K562 (cell line): ENCODE measurements around the gene FXYD4. TPM values are rescaled to one million over a fixed set of nuclear protein-coding genes. Genes with fewer than 3 reads are reported as not detected.

Experiments
- HNRNPH1 ChIP-seq: fragments of 200-400 bp; formaldehyde crosslinking; optimal IDR thresholded peaks from 2 replicates; pipeline ENCODE3; 2017; ENCODE audit warnings: low read depth, mild to moderate bottlenecking, low read length, moderate library complexity
- HOXB6 ChIP-seq: fragments of 250-450 bp; sonication (Bioruptor Pico); IDR thresholded peaks from 2 replicates; pipeline ENCODE4 v1.5.1; 2022; ENCODE audit warnings: mild to moderate bottlenecking, borderline replicate concordance
- JUND ChIP-seq, 2 experiments: IDR thresholded peaks; 2 replicates in 1 of 2; 3 replicates in 1 of 2; pipeline ENCODE4 v1.6.1; 2011; ENCODE audit warnings: borderline replicate concordance in 2 of 2, low read depth in 2 of 2, low read length in 2 of 2, improper control_type of control experiment in 1 of 2, missing biosample characterization in 1 of 2, missing genetic modification characterization in 1 of 2, missing genetic modification reagents in 1 of 2
- KLF6 ChIP-seq: fragments of 250-450 bp; sonication (Bioruptor Pico); IDR thresholded peaks from 2 replicates; pipeline ENCODE4 v1.4.0; 2020; ENCODE audit warnings: mild to moderate bottlenecking, moderate library complexity, borderline replicate concordance
- MAFF ChIP-seq: IDR thresholded peaks from 2 replicates; pipeline ENCODE4 v1.6.1; 2012; ENCODE audit warnings: low read length, improper control_type of control experiment
- MBD2 ChIP-seq: sonication (generic); IDR thresholded peaks from 2 replicates; pipeline ENCODE4 v1.6.1; 2016; ENCODE audit warnings: low read depth, borderline replicate concordance
- MIER1 ChIP-seq: fragments of 450-650 bp; IDR thresholded peaks from 2 replicates; pipeline ENCODE4 v1.6.1; 2016; ENCODE audit warnings: antibody characterized with exemption, mild to moderate bottlenecking, low read depth
- NEUROD1 ChIP-seq: fragments of 150-350 bp; IDR thresholded peaks from 2 replicates; pipeline ENCODE4 v1.6.1; 2014; ENCODE audit warnings: borderline replicate concordance, low read length, low read depth; ENCODE audit not compliant: partially characterized antibody
- NONO ChIP-seq, 2 experiments: fragments of 200-400 bp in 1 of 2; fragments of 450-650 bp in 1 of 2; formaldehyde crosslinking in 1 of 2; IDR thresholded peaks; 2 replicates each; pipeline ENCODE4 v1.6.1; 2017; ENCODE audit warnings: low read depth in 2 of 2, mild to moderate bottlenecking in 2 of 2, moderate library complexity in 2 of 2, low read length in 1 of 2
- PPARD ChIP-seq: fragments of 250-450 bp; sonication (Bioruptor Pico); IDR thresholded peaks from 2 replicates; pipeline ENCODE4 v1.8.0; 2022; ENCODE audit warnings: inconsistent platforms, mild to moderate bottlenecking, moderate library complexity
- PTBP1 ChIP-seq: fragments of 200-400 bp; formaldehyde crosslinking; IDR thresholded peaks from 2 replicates; pipeline ENCODE4 v1.6.1; 2017; ENCODE audit warnings: low read depth, low read length
- RBM39 ChIP-seq: fragments of 200-400 bp; formaldehyde crosslinking; optimal IDR thresholded peaks from 2 replicates; pipeline ENCODE3; 2018; ENCODE audit warnings: low read depth, low read length
- RUNX1 ChIP-seq: sonication (generic); IDR thresholded peaks from 2 replicates; pipeline ENCODE4 v1.6.1; 2016; ENCODE audit warnings: antibody characterized with exemption, low read depth
- SMAD4 ChIP-seq: fragments of 250-450 bp; sonication (Bioruptor Pico); conservative IDR thresholded peaks from 2 replicates; pipeline ENCODE4 v1.8.0; 2021; ENCODE audit warnings: inconsistent platforms, mild to moderate bottlenecking, moderate library complexity
- SNAPC5 ChIP-seq: fragments of 250-450 bp; sonication (Bioruptor Pico); IDR thresholded peaks from 2 replicates; pipeline ENCODE4 v1.8.0; 2021; ENCODE audit warnings: moderate library complexity, mild to moderate bottlenecking, inconsistent platforms
- TEAD2 ChIP-seq: fragments of 450-650 bp; IDR thresholded peaks from 2 replicates; pipeline ENCODE4 v1.6.1; 2016; ENCODE audit warnings: missing genetic modification characterization, control low read depth, missing compliant biosample characterization
- ZFX ChIP-seq: sonication (generic); formaldehyde crosslinking; IDR thresholded peaks from 2 replicates; pipeline ENCODE4 v1.8.0; 2022; ENCODE audit warnings: mild to moderate bottlenecking, missing genetic modification reagents, moderate library complexity
- ZNF263 ChIP-seq: sonication (generic); formaldehyde crosslinking; IDR thresholded peaks from 2 replicates; pipeline ENCODE4 v1.8.0; 2022; ENCODE audit warnings: mild to moderate bottlenecking, missing genetic modification reagents, borderline replicate concordance
- ZNF583 ChIP-seq: fragments of 250-450 bp; sonication (Bioruptor Pico); IDR thresholded peaks from 2 replicates; pipeline ENCODE4 v1.4.0; 2020
- ZNF589 ChIP-seq: fragments of 200-800 bp; sonication (Bioruptor generic); IDR thresholded peaks from 2 replicates; pipeline ENCODE4 v1.6.1; 2016; ENCODE audit warnings: low read depth, missing genetic modification characterization, missing compliant biosample characterization
- ZNF668 ChIP-seq: fragments of 250-450 bp; sonication (Bioruptor Pico); IDR thresholded peaks from 2 replicates; pipeline ENCODE4 v1.8.0; 2022; ENCODE audit warnings: mild to moderate bottlenecking, inconsistent platforms
- ZNF695 ChIP-seq: fragments of 450-650 bp; formaldehyde crosslinking; IDR thresholded peaks from 2 replicates; pipeline ENCODE4 v1.4.0; 2020; ENCODE audit warnings: mild to moderate bottlenecking, moderate library complexity
- polyA plus RNA-seq, 8 experiments: library from polyadenylated mRNA; depleted of rRNA in 4 of 8; stranded (reverse) in 5 of 8; unstranded in 3 of 8; fragments of >200 nt; fragmentation: Nextera tagmentation in 2 of 8; fragmentation: Illumina TruSeq in 1 of 8; extraction: Ambion mirVana in 2 of 8; extraction: Trizol in 1 of 8; gene quantifications; 2 replicates each; pipeline versions ENCODE4 v1.2.1 to v1.2.3, GENCODE V29; 2011 to 2014; ENCODE audit warnings: inconsistent platforms in 1 of 8, missing spikeins in 1 of 8
- total RNA-seq, 7 experiments: library from RNA; depleted of rRNA in 6 of 7; stranded (reverse); fragments of >200 nt in 6 of 7; fragmentation: Illumina TruSeq in 2 of 7; extraction: Trizol in 2 of 7; gene quantifications; 2 replicates each; pipeline versions ENCODE4 v1.2.1 to v1.2.3, GENCODE V29; 2011 to 2021; ENCODE audit warnings: low replicate concordance in 1 of 7
- TF ChIP-seq, protein P1 (sequence below): fragments of 450-650 bp; conservative IDR thresholded peaks from 2 replicates; pipeline ENCODE4 v1.6.1; 2016; ENCODE audit warnings: missing genetic modification characterization, low read depth, mild to moderate bottlenecking, missing compliant biosample characterization, moderate library complexity
- TF ChIP-seq, protein P2 (sequence below): fragments of 450-650 bp; IDR thresholded peaks from 2 replicates; pipeline ENCODE4 v1.6.1; 2017; ENCODE audit warnings: mild to moderate bottlenecking, moderate library complexity
- TF ChIP-seq, protein P3 (sequence below): fragments of 450-650 bp; IDR thresholded peaks from one replicate; pipeline ENCODE4 v1.6.1; 2018; ENCODE audit warnings: mild to moderate bottlenecking, moderate library complexity; ENCODE audit not compliant: partially characterized antibody

The FXYD4 gene
- total and polyA plus RNA-seq, 9 of the 15 experiments (the other 6 are each of a cell fraction or from before 2014, with no cell fraction given): not detected

DNA sequence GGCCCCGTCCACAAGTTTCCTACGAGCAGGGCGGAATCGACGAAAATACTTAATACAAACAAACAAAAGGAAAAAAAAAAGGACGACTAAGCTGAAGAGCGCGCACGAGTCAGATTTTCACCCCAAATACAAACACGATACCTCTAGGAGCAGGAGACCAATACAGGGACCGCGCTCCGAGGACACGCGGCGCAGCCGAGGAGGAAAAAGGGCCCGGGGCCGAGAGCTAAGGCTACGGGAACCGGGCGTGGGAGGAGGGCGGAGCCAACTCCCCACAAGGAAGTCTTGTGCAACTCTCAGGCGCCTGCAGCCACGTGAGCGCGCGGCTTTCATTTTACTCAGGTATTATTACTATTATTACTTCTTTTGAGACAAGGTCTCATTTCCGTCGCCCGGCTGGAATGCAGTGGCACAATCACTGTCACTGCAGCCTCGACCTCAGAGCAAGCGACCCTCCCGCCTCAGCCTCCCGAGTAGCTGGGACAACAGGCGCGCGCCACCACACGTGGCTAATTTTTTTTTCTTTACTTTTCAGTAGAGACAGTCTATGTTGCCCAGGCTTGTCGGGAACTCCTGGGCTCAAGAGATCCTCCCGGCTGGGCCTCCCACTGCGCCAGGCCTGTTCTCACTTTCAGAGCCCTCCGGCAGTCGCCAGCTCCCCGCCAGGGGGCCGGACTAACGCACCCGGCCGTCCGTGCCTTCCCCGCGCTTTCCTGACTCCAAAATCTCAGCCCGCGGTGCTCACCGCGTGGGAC lies 36.3 kb downstream of the FXYD4 start (continued):
- TF ChIP-seq TEAD2 (tag) (peak; percentile 78), PTBP1 (no peak), RBM39 (no peak), NEUROD1 (peak; percentile 55), ZNF583 (no peak), PPARD (CRISPR knock-in tag) (no peak), SMAD4 (CRISPR knock-in tag) (peak; percentile 89), KLF6 (CRISPR knock-in tag) (no peak), NONO (IDR thresholded peaks at IDR 0.05; ENCODE audit: low read depth in 2 of 2, low read length in 1 of 2) (no peak), MIER1 (no peak), ZNF695 (no peak; the same call in 1 of the 2 replicates), JUND (IDR thresholded peaks at IDR 0.05; ENCODE audit: borderline replicate concordance, low read depth, low read length) (peak; percentile 54), JUND (tag; IDR thresholded peaks at IDR 0.05; ENCODE audit: borderline replicate concordance, low read depth, low read length) (peak; percentile 18; the same call in 1 of the 3 replicates), MBD2 (peak; percentile 68; the same call in 1 of the 2 replicates), ZNF589 (CRISPR knock-in tag) (peak; percentile 67), SNAPC5 (no peak), HOXB6 (CRISPR knock-in tag) (no peak), HNRNPH1 (no peak), ZNF263 (CRISPR knock-in tag) (no peak), RUNX1 (no peak), MAFF (no peak), ZFX (CRISPR knock-in tag) (peak; percentile 83), ZNF668 (peak; percentile 73; the same call in 1 of the 2 replicates)
- TF ChIP-seq, protein P1, sequence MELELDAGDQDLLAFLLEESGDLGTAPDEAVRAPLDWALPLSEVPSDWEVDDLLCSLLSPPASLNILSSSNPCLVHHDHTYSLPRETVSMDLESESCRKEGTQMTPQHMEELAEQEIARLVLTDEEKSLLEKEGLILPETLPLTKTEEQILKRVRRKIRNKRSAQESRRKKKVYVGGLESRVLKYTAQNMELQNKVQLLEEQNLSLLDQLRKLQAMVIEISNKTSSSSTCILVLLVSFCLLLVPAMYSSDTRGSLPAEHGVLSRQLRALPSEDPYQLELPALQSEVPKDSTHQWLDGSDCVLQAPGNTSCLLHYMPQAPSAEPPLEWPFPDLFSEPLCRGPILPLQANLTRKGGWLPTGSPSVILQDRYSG (tag): no peak
- TF ChIP-seq, protein P2, sequence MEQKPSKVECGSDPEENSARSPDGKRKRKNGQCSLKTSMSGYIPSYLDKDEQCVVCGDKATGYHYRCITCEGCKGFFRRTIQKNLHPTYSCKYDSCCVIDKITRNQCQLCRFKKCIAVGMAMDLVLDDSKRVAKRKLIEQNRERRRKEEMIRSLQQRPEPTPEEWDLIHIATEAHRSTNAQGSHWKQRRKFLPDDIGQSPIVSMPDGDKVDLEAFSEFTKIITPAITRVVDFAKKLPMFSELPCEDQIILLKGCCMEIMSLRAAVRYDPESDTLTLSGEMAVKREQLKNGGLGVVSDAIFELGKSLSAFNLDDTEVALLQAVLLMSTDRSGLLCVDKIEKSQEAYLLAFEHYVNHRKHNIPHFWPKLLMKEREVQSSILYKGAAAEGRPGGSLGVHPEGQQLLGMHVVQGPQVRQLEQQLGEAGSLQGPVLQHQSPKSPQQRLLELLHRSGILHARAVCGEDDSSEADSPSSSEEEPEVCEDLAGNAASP: no peak
- TF ChIP-seq, protein P3, sequence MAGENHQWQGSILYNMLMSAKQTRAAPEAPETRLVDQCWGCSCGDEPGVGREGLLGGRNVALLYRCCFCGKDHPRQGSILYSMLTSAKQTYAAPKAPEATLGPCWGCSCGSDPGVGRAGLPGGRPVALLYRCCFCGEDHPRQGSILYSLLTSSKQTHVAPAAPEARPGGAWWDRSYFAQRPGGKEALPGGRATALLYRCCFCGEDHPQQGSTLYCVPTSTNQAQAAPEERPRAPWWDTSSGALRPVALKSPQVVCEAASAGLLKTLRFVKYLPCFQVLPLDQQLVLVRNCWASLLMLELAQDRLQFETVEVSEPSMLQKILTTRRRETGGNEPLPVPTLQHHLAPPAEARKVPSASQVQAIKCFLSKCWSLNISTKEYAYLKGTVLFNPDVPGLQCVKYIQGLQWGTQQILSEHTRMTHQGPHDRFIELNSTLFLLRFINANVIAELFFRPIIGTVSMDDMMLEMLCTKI: no peak
